HG03103 (cell line): ENCODE measurements around the gene TTPAL.

Experiments used
- ATAC-seq: cut with Tn5 transposase; IDR thresholded peaks from one replicate; pipeline ENCODE4 v1.9.1; 2021; ENCODE audit warnings: low read depth; ENCODE audit not compliant: unreplicated experiment

TTPAL gene

DNA sequence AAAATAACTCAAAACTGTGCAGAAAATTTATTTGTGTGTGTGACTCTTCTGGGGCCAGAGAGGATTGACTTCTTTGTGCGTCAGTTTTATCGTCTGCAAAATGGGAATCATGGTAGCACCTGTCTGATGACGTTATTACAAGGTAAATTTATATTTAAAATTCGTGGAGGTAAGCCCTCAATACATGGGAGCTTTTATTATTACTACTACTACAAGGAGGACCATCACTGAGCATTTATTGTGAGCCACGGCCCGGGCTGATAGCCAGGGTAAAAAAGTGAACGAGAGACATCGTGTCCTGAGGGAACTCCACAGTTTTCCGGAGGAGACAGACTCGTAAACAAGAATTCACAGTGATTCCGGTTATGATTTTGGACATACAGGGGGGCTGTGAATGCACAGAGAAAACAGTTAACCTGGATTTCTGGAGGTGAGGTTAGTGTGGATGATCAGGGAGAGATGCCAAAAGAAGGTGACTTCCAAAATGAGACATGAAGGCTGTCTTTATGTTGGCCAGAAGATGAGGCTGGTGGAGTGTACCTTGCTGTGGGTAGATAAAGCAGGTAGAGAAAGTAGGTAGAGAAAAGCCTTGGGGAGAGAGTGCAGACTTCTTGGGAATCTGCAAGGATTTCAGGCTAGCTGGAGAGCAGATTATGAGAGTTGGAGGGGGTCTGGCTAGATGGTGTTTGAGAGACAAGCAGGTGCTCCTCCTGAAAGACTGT is 56.7 kb downstream of the TTPAL start:
- no peak for ATAC-seq

DNA sequence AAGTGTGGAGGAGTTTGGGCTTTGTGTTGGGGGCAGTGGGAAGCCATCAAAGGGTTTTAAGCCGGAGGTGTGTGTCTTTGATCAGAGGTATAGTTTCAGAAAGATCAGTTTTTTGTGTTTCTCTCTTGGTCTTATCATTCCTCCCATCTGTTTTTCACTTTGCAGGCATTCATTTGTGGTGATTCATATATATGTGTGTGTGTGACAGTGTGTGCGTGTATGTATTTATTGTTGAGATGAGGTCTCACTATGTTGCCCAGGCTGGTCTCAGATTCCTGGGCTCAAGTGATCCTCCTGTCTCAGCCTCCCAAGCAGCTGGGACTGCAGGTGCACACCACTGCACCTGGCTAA is 57.3 kb downstream of the TTPAL start:
- ATAC-seq = no peak

DNA sequence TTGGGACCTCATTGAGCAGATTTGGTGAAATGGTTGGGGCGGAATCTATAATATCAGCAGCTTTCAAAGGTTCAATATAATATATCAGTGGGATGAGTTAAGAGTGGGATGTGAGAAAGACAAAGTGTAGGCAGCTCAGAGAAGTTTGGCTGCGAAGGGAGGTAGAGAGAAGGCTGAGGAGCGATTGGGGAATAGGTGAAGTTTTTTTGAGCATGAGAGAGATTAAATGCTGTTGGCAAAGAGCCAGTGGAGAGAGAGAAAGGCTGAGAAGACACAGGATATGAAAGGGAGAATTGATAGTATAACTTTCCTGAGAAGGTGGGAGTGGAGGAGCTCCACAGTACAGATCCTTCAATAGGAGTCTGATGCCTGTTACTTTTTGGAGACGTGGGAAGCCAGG is 58.3 kb downstream of the TTPAL start:
- ATAC-seq = no peak

DNA sequence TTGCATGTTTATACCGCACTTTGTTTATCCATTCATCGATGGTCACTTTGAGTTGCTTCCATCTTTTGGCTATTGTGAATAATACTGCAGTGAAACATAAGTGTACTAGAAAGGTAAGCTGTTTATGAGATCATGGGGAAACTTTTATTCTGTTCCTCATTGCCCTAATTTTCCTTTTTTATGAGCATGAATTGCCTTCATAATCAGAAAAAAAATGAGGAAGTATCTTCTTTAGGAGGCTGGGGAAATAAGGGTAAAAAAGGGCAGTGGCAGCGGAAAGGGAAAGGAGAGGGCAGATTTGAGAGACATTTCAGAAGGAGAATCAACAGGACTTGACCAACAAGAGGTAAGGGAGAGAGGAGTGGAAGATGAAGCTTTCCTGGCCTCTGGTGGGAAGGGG is 60.5 kb downstream of the TTPAL start:
- no peak for ATAC-seq

DNA sequence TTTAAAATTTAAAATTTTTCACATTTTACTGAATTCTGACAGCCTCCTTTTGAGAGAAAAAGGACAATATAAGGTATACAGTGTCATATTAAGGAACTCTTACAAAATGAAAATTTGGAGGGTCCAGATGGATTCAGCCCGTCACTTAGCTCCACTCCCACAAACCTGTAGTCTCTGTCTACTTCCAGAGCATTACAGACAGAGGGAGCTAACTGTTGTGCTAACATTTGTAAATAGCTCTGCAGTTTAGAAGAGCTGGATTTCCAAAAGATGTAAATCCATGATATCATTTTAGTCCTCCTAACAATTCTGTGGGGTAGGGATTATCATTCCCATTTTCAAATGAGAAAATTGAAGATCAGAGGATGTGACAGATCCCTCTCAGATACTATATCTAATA is 62.3 kb downstream of the TTPAL start:
- ATAC-seq = no peak

DNA sequence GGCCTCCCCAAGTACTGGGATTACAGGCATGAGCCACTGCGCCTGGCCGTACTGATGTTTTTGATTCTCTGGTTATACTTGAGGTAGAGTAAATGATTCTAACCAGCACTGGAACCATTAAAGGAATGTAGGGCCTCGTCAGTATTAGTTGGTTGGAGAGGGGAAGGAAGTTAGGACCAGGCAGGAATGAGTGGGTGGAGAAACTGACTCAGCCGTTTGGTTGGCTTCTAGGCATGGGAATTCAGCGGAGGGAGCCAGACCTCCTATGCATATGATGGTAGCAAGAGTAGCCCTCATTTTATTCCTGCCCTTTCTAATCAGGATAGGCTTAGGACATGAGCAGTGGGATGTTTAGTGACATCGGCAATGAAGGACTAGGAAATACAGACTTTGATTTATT is 65.2 kb downstream of the TTPAL start:
- no peak for ATAC-seq

DNA sequence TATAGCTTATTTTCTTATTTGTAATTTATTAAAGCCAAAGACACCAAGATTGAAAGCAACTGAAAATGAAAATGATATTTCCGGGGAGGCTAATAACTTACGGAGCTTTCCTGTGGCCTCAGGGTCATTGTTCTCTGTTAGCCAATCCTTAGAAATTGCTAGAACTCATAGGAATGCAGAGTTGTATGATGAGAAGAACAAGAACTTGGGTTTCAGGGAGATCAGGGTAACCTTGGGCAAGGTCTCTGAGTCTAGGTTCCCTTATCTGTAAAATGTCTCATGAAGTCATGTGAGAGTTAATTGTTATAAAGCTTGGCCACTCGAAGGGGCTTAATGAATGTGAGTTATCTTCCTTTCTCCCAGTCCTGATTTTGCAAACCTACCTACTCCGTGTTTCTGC is 66.3 kb downstream of the TTPAL start:
- ATAC-seq = no peak

DNA sequence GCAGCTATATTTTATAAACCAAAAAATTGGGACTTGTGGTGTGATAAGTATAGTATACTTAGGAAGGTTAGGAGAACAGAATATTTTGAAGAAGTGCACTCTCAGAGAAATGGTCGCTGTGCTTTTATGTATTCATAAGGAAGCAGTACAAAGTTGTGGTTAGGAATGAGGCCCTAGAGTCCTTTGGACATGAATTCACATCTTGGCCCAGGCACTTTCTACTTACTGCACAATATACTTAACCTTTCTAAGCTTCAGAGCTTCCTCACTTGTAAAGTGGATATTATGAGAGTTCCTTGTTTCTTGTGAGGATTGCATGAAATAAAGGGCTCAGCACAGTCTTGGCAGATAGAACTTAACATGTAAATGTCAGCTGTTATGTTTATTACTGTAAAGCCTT is 67.2 kb downstream of the TTPAL start:
- ATAC-seq = no peak

DNA sequence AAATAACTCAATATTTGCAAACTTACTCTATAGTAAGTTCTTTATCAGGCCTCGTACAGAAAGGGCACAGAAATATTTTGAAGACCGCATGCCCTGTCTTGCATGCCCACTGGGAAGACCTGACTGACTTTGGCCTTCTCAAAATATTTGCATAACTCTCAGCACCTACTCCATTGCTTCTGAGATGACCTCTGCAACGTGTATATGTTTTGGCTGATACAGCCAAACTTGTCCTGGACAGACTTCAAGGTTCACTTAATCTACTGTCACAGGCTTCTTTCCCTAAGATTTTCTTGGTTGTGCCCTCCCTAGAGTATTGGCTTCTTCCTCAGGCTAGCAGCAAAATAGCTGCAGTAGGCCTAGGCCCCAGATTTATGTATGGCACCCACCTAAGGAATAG is 67.7 kb downstream of the TTPAL start:
- ATAC-seq = no peak
